ENCODE measurements around the gene SLC8A1.

The SLC8A1 gene

GRCh38 chr2:40213619-40214018, 238.3 kb downstream of the SLC8A1 start:
- TF ChIP-seq, protein P1, sequence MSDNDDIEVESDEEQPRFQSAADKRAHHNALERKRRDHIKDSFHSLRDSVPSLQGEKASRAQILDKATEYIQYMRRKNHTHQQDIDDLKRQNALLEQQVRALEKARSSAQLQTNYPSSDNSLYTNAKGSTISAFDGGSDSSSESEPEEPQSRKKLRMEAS (IDR thresholded peaks at IDR 0.05; ENCODE audit: low read depth, low read length) = no peak
- TF ChIP-seq, protein P2, sequence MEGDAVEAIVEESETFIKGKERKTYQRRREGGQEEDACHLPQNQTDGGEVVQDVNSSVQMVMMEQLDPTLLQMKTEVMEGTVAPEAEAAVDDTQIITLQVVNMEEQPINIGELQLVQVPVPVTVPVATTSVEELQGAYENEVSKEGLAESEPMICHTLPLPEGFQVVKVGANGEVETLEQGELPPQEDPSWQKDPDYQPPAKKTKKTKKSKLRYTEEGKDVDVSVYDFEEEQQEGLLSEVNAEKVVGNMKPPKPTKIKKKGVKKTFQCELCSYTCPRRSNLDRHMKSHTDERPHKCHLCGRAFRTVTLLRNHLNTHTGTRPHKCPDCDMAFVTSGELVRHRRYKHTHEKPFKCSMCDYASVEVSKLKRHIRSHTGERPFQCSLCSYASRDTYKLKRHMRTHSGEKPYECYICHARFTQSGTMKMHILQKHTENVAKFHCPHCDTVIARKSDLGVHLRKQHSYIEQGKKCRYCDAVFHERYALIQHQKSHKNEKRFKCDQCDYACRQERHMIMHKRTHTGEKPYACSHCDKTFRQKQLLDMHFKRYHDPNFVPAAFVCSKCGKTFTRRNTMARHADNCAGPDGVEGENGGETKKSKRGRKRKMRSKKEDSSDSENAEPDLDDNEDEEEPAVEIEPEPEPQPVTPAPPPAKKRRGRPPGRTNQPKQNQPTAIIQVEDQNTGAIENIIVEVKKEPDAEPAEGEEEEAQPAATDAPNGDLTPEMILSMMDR (IDR thresholded peaks at IDR 0.05; ENCODE audit: low read depth, low read length) = no peak
- no peak for TF ChIP-seq POLR2A (IDR thresholded peaks at IDR 0.05; ENCODE audit: extremely low read depth, insufficient read length)
- TF ChIP-seq MYC (IDR thresholded peaks at IDR 0.05; ENCODE audit: low read depth, low read length) = no peak
- no peak overlapping the region for H3K4me3 ChIP-seq (ENCODE audit: low read depth, low read length)
- DNase-seq (ENCODE audit: low read depth) = no peak

DNA sequence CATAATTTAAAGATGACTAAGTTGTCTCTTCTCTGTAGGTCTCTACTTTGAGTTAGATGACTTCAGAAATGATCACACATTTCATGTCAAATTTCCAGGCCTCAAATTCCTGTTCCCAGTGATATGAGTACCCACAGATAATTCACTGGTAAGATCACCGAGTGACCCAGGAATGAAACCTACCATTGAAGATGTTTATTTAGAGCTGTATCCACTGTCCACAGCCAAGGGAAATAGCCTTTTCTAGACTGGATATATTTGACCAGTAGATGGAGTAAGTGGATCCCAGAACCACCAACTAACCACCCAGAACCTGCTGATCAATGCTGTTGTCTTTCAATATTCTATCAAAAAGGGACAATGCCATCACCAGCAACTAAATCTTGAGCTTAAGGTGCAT, 238.8 kb downstream of the SLC8A1 start:
- peak; percentile 7 for DNase-seq (ENCODE audit: low read depth)
- no peak for TF ChIP-seq POLR2A (IDR thresholded peaks at IDR 0.05; ENCODE audit: extremely low read depth, insufficient read length)
- no peak for TF ChIP-seq MYC (IDR thresholded peaks at IDR 0.05; ENCODE audit: low read depth, low read length)
- TF ChIP-seq, protein P1 (IDR thresholded peaks at IDR 0.05; ENCODE audit: low read depth, low read length) = no peak
- TF ChIP-seq, protein P2 (IDR thresholded peaks at IDR 0.05; ENCODE audit: low read depth, low read length) = peak; percentile 2
- H3K4me3 ChIP-seq (ENCODE audit: low read depth, low read length) = no peak overlapping the region

DNA sequence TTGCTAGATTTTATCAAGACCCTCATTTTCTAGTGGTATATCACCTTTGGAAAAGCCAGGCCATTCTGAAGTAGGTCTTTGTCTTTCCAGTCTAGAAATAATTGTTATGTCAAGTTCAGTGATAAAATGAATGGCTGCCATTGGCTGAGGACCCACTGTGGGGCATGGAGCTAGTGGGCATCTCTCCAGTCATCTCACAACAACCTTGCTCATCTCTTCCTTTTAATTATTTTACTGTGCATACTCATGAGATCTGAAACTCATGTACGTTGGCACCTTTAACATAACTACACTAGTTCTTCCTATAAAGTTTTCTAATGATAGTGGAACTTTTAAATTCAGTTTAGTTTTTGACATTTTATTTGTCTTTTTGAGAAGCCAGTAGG, 240.9 kb downstream of the SLC8A1 start:
- TF ChIP-seq POLR2A (IDR thresholded peaks at IDR 0.05; ENCODE audit: extremely low read depth, insufficient read length) (no peak), MYC (IDR thresholded peaks at IDR 0.05; ENCODE audit: low read depth, low read length) (no peak)
- TF ChIP-seq, protein P1 (IDR thresholded peaks at IDR 0.05; ENCODE audit: low read depth, low read length) = no peak
- TF ChIP-seq, protein P2 (IDR thresholded peaks at IDR 0.05; ENCODE audit: low read depth, low read length) = no peak
- H3K4me3 ChIP-seq (ENCODE audit: low read depth, low read length) = no peak overlapping the region
- DNase-seq (ENCODE audit: low read depth) = no peak

DNA sequence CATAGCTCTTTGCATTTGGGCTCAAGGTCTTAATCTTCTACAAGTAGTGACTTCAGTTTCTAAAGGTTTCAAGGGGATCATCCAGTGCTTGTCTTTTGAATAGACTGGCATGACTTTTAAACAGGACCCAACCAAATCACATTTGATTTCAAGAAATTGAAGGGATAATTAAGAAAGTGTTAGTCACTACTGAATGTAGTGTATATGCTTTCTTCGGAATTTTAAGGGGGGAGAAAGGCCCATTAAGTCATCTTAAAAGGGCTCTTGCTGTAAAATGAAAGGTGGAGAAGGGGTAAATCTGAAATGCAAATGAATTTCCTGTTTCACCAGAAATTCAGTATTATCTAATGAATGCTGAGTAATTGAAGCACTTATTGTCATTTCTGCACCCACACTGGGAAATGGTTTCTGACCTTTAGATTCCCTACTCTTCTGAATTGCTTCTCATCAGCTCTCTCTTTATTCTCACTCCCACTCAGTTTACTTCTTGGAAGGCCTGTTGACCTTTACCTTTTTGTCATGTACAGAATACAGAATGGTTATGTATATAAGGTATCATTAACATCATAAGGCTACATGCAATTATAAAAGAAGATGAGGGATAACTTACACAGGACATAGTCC, 241.4 kb downstream of the SLC8A1 start:
- TF ChIP-seq, protein P1 (IDR thresholded peaks at IDR 0.05; ENCODE audit: low read depth, low read length) = no peak
- no peak for TF ChIP-seq POLR2A (IDR thresholded peaks at IDR 0.05; ENCODE audit: extremely low read depth, insufficient read length)
- TF ChIP-seq MYC (IDR thresholded peaks at IDR 0.05; ENCODE audit: low read depth, low read length) = no peak
- TF ChIP-seq, protein P2 (IDR thresholded peaks at IDR 0.05; ENCODE audit: low read depth, low read length) = no peak
- no peak overlapping the region for H3K4me3 ChIP-seq (ENCODE audit: low read depth, low read length)
- no peak for DNase-seq (ENCODE audit: low read depth)

DNA sequence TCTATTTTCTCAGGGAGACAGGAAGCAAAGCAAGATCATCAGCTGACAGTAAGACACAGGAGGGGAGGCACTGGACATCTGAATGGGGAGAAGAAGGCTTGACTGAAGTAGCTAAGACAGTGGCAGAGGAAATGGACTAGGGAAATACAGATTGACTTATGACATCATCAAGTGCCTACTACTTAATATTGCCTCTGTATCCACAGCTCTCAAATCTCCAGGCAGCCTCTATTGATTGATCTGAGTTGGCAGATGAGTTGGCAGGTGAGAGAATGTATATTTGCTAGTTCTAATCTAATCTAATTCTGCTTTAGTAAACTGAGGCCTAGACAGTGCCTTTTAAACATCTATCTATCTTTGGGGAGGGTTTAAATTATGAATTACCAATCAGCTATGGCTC, 242.1 kb downstream of the SLC8A1 start:
- no peak for DNase-seq (ENCODE audit: low read depth)
- TF ChIP-seq POLR2A (IDR thresholded peaks at IDR 0.05; ENCODE audit: extremely low read depth, insufficient read length) (no peak), MYC (IDR thresholded peaks at IDR 0.05; ENCODE audit: low read depth, low read length) (no peak)
- TF ChIP-seq, protein P1 (IDR thresholded peaks at IDR 0.05; ENCODE audit: low read depth, low read length) = no peak
- TF ChIP-seq, protein P2 (IDR thresholded peaks at IDR 0.05; ENCODE audit: low read depth, low read length) = no peak
- no peak overlapping the region for H3K4me3 ChIP-seq (ENCODE audit: low read depth, low read length)
